Ascending aorta (tissue), 2 donors: Measurements from ENCODE around the gene WDR38. TPM values are rescaled to one million over a fixed set of nuclear protein-coding genes. Genes with fewer than 3 reads are reported as not detected.
"Not testable (repeated sequence)": the region's sequence is repeated elsewhere in the genome, so short reads cannot be mapped to it uniquely, and the experiment has no call there.

Experiments
- DNase-seq, 2 donors: peaks; one replicate each; pipeline ENCODE4 v3.0.0-alpha.2; 2019; ENCODE audit warnings: low spot score in 2 of 2
- H3K27ac ChIP-seq, 2 donors: fragments of 200-600 bp; sonication (generic); one replicate each; pipeline ENCODE4 v1.5.1; 2016 to 2017; ENCODE audit warnings: mild to moderate bottlenecking in 1 of 2
- H3K27me3 ChIP-seq: fragments of 200-600 bp; sonication (generic); one replicate; pipeline ENCODE4 v1.5.1; 2017
- H3K36me3 ChIP-seq, 2 donors: fragments of 200-600 bp; sonication (generic); one replicate each; pipeline ENCODE4 v1.5.1; 2016
- H3K4me1 ChIP-seq, 2 donors: fragments of 200-600 bp; sonication (generic); one replicate each; pipeline ENCODE4 v1.5.1; 2016 to 2017; ENCODE audit warnings: mild to moderate bottlenecking in 1 of 2
- H3K4me3 ChIP-seq, 2 donors: fragments of 200-600 bp; sonication (generic); one replicate each; pipeline ENCODE4 v1.5.1; 2016 to 2017; ENCODE audit warnings: mild to moderate bottlenecking in 1 of 2
- H3K9me3 ChIP-seq, 2 donors: fragments of 200-600 bp; sonication (generic); one replicate each; pipeline ENCODE4 v1.5.1; 2016
- CTCF ChIP-seq, 3 experiments: fragments of 200-600 bp in 2 of 3; fragments of 450-650 bp in 1 of 3; sonication (generic) in 2 of 3; IDR thresholded peaks; one replicate each; pipeline ENCODE4 v1.5.1; 2016 to 2019; ENCODE audit warnings: antibody characterized with exemption in 3 of 3, mild to moderate bottlenecking in 1 of 3, moderate library complexity in 1 of 3
- intact Hi-C: fragments of 100-400 bp; cut with DNase I; formaldehyde crosslinking; loops from one replicate; pipeline ENCODE4 v1.15.1; 2023
- total RNA-seq: library from RNA; depleted of rRNA; stranded (reverse); fragments of >200 nt; gene quantifications from one replicate; pipeline ENCODE4 v1.1.0, GENCODE V29; 2016

Gene WDR38
- total RNA-seq, 1 donor from 2014 or later = not detected

GRCh38 chr9:124839612-124840299, 13.5 kb upstream of the WDR38 start:
- no peaks in the 10 kb centered on the region for H3K36me3 ChIP-seq
- H3K9me3 ChIP-seq = no peaks in the 10 kb centered on the region
- intact Hi-C loops = loop anchor here (5.0 kb wide), 1 partner anchor 47 kb away; no protein-coding TSS in a partner anchor
- no peak overlapping the region for H3K4me3 ChIP-seq
- no peak overlapping the region for H3K27ac ChIP-seq
- no peaks in the 10 kb centered on the region for H3K27me3 ChIP-seq
- H3K4me1 ChIP-seq = no peaks in the 10 kb centered on the region
- no peak for DNase-seq
- TF ChIP-seq CTCF (IDR thresholded peaks at IDR 0.05) = peak in 2 of 3 experiments; percentile 10 to 17

GRCh38 chr9:124840300-124840833, 12.9 kb upstream of the WDR38 start:
- TF ChIP-seq CTCF (IDR thresholded peaks at IDR 0.05) = peak in 2 of 3 experiments; percentile 8 to 13
- Histone ChIP-seq H3K4me1 (no peaks in the 10 kb centered on the region), H3K36me3 (no peaks in the 10 kb centered on the region), H3K27ac (no peak overlapping the region), H3K27me3 (no peaks in the 10 kb centered on the region), H3K9me3 (no peaks in the 10 kb centered on the region), H3K4me3 (no peak overlapping the region)
- no peak for DNase-seq
- intact Hi-C loops = no loop called here

- Histone ChIP-seq H3K4me3 (no peak overlapping the region), H3K9me3 (no peaks in the 10 kb centered on the region), H3K27me3 (no peaks in the 10 kb centered on the region), H3K4me1 (no peaks in the 10 kb centered on the region), H3K36me3 (no peaks in the 10 kb centered on the region), H3K27ac (no peak overlapping the region)
- no peak for TF ChIP-seq CTCF (IDR thresholded peaks at IDR 0.05)
- intact Hi-C loops = no loop called here
- DNase-seq = no peak
Observed at GRCh38 chr9:124841075-124841821, 12.0 kb upstream of the WDR38 start.

- Histone ChIP-seq H3K9me3 (no peaks in the 10 kb centered on the region), H3K36me3 (no peaks in the 10 kb centered on the region), H3K27ac (no peak overlapping the region), H3K4me1 (no peaks in the 10 kb centered on the region), H3K27me3 (no peaks in the 10 kb centered on the region), H3K4me3 (no peak overlapping the region)
- TF ChIP-seq CTCF (IDR thresholded peaks at IDR 0.05) = no peak
- intact Hi-C loops = no loop called here
- no peak for DNase-seq
Observed at GRCh38 chr9:124843456-124844034, 9.7 kb upstream of the WDR38 start.

GRCh38 chr9:124844291-124844690, 9.0 kb upstream of the WDR38 start:
- Histone ChIP-seq H3K9me3 (no peaks in the 10 kb centered on the region), H3K27ac (no peak overlapping the region), H3K36me3 (no peaks in the 10 kb centered on the region), H3K4me1 (no peaks in the 10 kb centered on the region), H3K4me3 (no peak overlapping the region), H3K27me3 (no peaks in the 10 kb centered on the region)
- intact Hi-C loops = no loop called here
- DNase-seq = no peak
- TF ChIP-seq CTCF (IDR thresholded peaks at IDR 0.05) = no peak

GRCh38 chr9:124846467-124846866, 6.8 kb upstream of the WDR38 start:
- H3K4me3 ChIP-seq, H3K27ac ChIP-seq, intact Hi-C loops, H3K36me3 ChIP-seq, H3K27me3 ChIP-seq, H3K4me1 ChIP-seq, H3K9me3 ChIP-seq, DNase-seq: not testable (repeated sequence)
